Fibroblast of upper back skin (primary cell): ENCODE data around the gene NPAS2.

ENCODE experiments used
- DNase-seq: peaks from one replicate; pipeline ENCODE4 v3.0.0-alpha.2; 2013

Gene NPAS2

GRCh38 chr2:100888601-100889000 lies 68.7 kb downstream of the NPAS2 start:
- DNase-seq = no peak

GRCh38 chr2:100889286-100889685 lies 69.3 kb downstream of the NPAS2 start:
- DNase-seq = no peak

DNA sequence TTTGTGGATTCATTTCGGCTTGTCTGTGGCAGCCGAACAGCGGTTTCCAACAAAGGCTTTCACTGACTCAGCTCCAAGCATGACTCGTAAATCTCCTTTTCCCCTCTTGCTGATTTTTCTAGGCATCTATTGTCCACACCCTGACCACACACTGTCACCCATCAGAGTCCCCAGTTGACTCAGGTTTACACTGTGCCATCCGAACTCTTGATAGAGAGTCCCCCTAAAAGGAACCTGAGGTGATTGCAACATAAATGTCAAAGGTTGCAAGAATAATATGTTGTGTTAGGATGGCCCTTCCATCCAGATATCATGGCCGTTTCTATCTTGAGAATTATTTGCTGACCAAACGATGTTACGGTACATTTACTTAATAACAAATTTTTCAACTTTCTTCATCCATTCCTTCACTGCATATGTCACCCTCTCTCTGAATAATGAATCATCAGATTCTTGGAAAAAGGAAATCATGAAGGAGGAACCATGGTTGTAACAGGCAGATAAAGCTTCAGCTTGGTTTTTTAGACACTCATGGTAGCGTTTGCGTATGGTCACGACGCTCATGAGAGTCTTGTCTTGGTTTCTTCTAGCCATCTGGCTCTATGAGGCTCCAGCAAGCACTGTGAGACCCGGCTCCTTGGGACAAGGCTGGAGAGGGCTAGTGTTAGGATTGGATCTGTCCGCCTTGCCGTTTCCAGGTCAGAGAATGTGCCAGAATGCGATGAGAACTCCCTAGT lies 72.1 kb downstream of the NPAS2 start:
- DNase-seq = peak; percentile 78

DNA sequence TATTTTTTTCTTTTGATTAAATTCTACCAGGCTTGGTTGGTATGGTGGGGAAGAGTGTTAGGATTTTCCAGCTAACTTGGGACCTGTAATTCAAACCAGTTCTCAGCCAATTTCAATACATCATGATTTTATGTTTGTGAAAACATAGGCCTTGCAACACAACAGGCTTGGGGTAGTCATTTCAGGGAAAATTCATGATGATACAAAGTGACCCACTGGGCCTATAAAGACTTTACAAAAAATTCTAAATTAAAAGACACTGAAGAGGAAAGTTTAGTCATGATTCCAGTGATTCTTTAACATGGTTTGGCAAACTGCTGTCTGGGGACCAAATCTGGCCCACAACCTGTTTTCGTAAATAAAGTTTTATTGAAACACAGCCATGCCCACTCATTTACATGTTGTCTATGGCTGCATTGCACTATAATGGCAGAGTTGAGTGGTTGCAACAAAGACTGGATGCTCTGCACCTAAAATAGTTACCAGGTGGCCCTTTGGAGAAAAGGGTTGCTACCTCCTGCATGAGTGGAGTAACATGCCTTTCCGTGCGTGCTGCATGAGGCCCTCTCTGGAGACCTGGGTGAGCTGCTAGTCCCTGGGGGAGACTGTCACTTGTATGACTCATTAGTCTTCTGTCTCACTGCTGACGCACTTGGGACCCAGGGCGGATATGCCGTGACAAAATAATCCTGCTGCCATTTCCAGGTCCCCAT lies 73.6 kb downstream of the NPAS2 start:
- DNase-seq = no peak

DNA sequence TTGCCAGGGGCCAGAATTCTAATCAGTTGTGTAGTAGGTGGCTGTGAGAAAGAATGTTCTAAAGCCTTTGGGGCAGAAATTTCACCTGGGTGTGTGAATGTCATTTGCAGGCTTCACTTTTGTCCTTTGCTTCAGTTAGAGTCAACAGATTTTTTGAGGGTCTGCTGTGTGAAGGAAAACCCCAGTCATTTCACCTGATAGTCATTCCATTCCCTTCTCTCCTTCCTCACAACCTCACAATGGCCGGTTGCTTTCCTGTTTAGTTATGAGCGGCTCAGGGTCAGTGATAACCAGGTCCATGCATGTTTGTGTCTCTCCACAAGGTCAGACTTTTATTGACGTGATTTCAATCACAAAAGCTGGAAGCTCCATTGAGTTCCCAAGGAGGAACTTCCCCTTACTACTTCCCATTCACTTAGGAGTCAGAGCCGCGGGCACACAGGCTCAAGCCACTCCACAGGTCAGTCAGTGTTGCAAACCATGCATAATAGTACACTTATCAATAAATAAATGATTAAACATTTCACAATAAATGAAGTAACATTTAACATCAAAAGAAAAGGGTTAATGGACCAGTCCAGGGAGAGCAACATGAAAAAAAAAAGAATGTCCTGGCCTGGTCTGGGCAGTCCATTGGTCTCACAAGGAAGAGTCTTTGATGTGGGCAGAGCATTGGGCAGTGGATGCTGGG lies 74.3 kb downstream of the NPAS2 start:
- DNase-seq = no peak

GRCh38 chr2:100894796-100895156 lies 74.8 kb downstream of the NPAS2 start:
- DNase-seq = no peak

- no peak for DNase-seq
These were observed 75.5 kb downstream of the NPAS2 start for GRCh38 chr2:100895402-100895801.

DNA sequence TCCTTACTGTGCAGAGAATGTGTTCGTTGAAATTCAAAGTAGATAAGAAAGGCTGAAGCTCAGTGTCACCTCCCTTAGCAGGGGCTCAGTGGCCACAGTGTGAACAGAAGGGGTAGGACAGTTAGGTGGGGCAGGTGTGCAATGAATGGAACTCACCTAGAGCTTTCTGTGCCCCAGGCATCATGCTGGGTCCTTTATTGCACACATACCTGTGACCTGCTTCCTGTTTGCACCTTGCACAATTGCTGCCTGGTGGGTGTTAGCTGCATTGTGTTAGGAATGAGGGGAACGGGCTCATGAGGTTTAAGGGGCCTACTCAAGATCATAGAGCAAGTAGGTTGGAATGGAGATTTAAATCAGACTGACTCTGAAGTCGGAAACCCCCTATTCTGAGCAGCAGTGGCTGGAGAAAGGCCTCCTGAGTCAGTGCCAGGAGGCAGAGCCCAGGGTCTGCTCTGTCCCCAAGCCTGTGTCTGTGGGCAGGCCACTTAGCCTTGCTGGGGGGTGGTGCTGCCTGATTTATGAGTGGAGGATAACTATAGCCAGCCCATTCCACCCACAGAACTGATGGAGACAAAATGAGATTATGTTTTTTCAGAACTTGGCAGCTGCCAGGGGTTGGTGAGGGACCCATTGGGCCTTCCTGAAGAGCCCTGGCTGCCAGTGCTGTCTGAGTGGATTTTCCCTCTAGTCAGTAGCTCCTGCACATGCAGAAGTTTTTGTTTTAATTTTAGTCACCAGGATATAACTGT lies 76.2 kb downstream of the NPAS2 start:
- DNase-seq = no peak

- no peak for DNase-seq
These were observed 78.2 kb downstream of the NPAS2 start for GRCh38 chr2:100898035-100898665.

GRCh38 chr2:100900156-100900795 lies 80.3 kb downstream of the NPAS2 start:
- no peak for DNase-seq

- peak; percentile 98 for DNase-seq
These were observed 83.0 kb downstream of the NPAS2 start for GRCh38 chr2:100902817-100903405.

- DNase-seq = peak; percentile 43
These were observed 83.8 kb downstream of the NPAS2 start for GRCh38 chr2:100903534-100904258.

GRCh38 chr2:100905132-100905805 lies 85.3 kb downstream of the NPAS2 start:
- DNase-seq = no peak

DNA sequence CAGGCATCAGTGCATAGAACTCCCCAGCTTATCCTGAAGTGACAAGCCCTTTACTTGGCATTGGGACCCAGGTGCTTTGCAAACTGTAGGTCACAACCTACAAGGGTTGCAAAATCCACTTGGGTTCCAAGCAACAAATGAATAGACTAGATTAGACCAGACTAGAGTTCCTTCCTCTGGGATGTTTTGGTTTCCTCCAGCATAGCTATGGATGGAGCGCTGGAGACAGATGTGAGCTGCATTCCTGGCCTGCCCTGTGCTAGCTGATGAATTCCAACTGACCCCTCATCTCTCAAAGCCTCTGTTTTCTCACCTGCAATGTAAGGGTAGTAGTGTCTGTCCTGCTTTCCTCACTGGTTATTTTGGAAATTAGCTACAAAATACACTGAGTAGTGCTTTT lies 86.2 kb downstream of the NPAS2 start:
- DNase-seq = no peak

DNA sequence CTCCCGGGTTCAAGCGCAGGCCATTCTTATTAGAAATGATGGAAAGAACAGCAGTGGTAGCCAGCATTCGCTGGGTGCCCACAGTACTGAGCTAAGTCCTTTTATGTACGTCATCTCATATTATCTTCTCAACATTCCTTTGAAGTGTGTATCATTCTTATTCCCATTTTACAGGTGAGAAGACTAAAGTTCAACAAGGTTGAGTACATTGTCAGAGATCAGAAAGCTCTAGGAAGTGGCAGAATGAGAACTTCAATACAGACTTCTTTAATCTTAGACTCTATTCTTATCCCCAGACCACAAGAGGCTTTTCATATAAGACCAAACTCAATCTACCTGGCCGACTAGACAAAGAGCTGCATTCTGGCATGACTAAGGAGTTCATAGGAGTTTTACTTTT lies 86.7 kb downstream of the NPAS2 start:
- DNase-seq = no peak

DNA sequence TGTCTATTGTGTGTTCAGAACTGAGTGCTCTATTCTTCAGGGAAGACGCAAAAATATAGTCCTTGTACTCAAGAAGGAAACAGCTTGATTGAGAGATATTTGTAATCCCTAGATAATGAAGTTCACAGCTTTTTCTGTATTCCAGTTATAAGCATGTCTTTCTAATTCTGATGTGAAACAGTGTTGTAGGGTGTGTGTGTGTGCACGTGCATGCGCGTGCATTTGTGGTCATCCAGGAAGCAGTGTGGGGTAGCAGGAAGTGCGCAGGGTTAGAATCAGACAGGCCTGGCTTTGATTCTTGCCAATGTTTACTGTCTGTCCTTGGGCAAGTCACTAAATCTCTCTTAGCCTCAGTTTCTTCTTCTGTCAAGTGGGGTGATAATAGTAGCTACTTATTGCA lies 87.9 kb downstream of the NPAS2 start:
- no peak for DNase-seq

GRCh38 chr2:100909534-100910081 lies 89.7 kb downstream of the NPAS2 start:
- DNase-seq = peak; percentile 59

GRCh38 chr2:100910111-100910510 lies 90.2 kb downstream of the NPAS2 start:
- no peak for DNase-seq

GRCh38 chr2:100919316-100919715 lies 99.4 kb downstream of the NPAS2 start:
- DNase-seq = no peak

DNA sequence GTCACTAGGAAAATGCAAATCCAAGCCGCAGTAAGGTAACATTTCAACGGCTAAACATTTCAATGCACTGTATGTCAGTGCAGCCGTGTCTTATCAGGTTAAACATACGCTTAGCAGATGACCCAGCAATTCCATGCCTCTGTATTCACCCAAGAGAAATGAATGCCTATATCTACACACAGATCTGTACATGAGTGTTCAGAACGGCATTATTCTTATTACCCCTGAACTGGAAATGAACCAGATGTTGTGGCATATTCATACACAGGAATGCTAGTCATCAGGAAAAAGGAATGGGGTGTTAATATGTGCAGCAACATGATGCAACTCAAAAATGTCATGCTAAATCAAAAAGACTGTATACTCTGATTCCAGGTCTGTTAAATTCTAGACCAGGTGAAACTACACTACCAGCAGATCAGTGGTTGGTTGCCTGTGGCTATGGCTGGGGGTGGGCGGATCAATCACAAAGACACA lies 101.8 kb downstream of the NPAS2 start:
- DNase-seq = peak; percentile 95
